Astrocyte of the spinal cord (primary cell): ENCODE data around the gene KLK8.

Experiments
- DNase-seq: peaks from one replicate; pipeline ENCODE4 v3.0.0; 2011; ENCODE audit warnings: low read depth, low spot score
- H3K4me3 ChIP-seq: 2 replicates; pipeline ENCODE4 v1.5.1; 2011; ENCODE audit warnings: low read depth, mild to moderate bottlenecking, low read length, moderate library complexity
- CTCF ChIP-seq: IDR thresholded peaks from 2 replicates; pipeline ENCODE4 v1.5.1; 2012; ENCODE audit warnings: low read depth, mild to moderate bottlenecking, low read length, inconsistent platforms
- in situ Hi-C: cut with HindIII; loops from 2 replicates; pipeline ENCODE4 v1.10.0; 2017; ENCODE audit warnings: low sequenced_read_pairs

KLK8 gene

GRCh38 chr19:51003316-51003715 lies 1.9 kb upstream of the KLK8 start:
- in situ Hi-C loops, result no loop called here
- no peak for DNase-seq
- TF ChIP-seq CTCF, result no peak

DNA sequence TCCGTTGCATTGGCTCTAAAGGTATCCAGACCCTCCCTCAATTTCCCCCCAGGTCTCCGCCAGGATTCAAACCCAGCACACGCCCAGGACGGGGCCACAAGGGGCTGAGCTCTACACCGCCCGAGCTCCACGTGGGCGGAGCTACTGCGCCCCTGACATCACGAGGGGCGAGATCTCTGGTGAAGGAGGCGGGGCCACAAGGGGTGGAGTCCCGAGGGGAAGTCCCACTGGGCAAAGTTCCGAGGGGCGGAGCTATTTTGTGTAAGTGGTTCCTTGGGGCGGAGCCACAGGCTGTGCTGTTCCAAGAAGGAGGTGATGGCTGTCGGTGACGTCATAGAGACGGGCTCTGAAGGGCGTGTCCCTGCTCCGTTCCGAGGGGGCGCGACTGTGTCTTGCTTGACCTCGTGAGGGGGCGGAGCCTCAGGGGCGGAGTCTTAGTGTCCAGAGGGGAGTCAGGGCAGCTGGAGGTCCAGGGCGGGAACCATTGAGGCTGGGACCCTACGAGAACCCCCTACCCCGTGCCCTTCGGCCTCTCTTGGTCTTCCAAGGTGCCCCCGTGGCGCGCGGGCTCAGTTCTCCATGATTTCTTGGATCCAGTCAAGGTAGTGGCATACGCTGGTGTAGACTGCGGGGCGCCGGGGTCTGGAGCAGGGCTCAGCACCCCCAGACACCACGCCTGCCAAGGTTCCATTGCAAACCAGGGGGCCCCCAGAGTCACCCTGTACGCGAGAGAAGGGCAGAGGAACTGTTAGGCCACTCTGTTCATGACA lies 1.3 kb upstream of the KLK8 start:
- TF ChIP-seq CTCF, result no peak
- in situ Hi-C loops, result no loop called here
- H3K4me3 ChIP-seq, result no peak overlapping the region
- DNase-seq, result no peak

More at GRCh38 chr19:51003316-51003715, 1.9 kb upstream of the KLK8 start:
- H3K4me3 ChIP-seq, result no peak overlapping the region

DNA sequence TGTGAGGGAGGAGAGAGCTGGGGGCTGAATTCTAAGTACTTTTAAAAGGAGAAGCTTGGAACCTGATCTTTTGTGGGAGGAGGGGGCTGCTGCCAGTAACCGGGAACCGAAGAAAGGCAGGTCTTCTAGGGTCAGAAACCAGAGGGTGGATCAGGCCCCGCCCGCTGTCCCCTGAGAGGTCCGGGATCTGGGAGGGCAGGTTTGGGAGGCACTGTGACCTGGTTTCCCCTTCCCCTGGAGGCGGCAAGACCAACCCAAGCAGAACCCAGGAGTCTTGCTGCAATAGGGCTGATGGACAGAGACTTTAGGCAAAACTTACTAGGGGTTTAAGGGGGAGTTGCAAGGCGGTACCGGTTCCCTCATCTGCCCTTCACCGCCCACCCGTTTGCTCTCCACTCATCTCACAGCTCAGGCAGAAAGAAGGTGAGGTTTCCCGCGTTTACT lies 707 bp upstream of the KLK8 start:
- H3K4me3 ChIP-seq, result no peak overlapping the region
- in situ Hi-C loops, result no loop called here

GRCh38 chr19:51000981-51001380 lies 423 bp downstream of the KLK8 start:
- no peak overlapping the region for H3K4me3 ChIP-seq

More for the DNA sequence above, 707 bp upstream of the KLK8 start:
- no peak for DNase-seq
- no peak for TF ChIP-seq CTCF

GRCh38 chr19:51000426-51000825 lies 978 bp downstream of the KLK8 start:
- H3K4me3 ChIP-seq, result no peak overlapping the region
- no peak for DNase-seq
- in situ Hi-C loops, result no loop called here
- no peak for TF ChIP-seq CTCF

More at GRCh38 chr19:51000981-51001380, 423 bp downstream of the KLK8 start:
- in situ Hi-C loops, result no loop called here
- DNase-seq, result no peak
- no peak for TF ChIP-seq CTCF

DNA sequence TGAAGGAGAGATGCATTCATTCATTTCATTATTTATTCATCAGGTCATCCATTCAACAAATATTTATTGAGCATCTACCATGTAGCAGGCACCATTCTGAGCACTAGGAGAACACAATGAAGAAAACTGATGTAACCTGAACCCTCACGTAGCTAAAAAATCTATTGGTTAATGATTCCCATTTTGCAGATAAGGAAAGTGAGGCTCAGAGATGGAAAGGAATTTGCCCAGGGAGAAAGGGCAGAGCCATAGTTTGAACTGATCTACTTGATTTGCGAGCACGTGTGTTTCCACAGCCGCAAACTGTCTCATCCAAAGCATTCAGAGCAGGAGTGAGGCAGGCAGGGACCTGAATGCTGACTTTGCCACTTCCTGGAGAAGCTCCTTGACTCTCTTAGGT lies 2.7 kb downstream of the KLK8 start:
- H3K4me3 ChIP-seq, result no peak overlapping the region
- in situ Hi-C loops, result no loop called here
- DNase-seq, result no peak
- no peak for TF ChIP-seq CTCF
